Keratinocyte (primary cell): ENCODE data around the gene DNAJB5. TPM values are rescaled to one million over a fixed set of nuclear protein-coding genes. Genes with fewer than 3 reads are reported as not detected.
"Not testable (repeated sequence)": the region's sequence is repeated elsewhere in the genome, so short reads cannot be mapped to it uniquely, and the experiment has no call there.

ENCODE experiments used
- DNase-seq: peaks from one replicate; pipeline ENCODE4 v3.0.0-alpha.2; 2011; ENCODE audit warnings: low read depth, missing footprints, low spot score
- FAIRE-seq: peaks from 2 replicates; lab custom pipeline; 2011; peaks lifted over from hg19 to GRCh38; lab: Jason Lieb, UNC
- H2AFZ ChIP-seq: 2 replicates; pipeline ENCODE4 v1.6.0; 2012; ENCODE audit warnings: low read length, control low read depth, inconsistent platforms; ENCODE audit not compliant: control insufficient read depth
- H3K27ac ChIP-seq: 2 replicates; pipeline ENCODE4 v1.5.1; 2011; ENCODE audit warnings: low read length; ENCODE audit not compliant: control insufficient read depth, insufficient read depth
- H3K27me3 ChIP-seq: 3 replicates; pipeline ENCODE4 v1.6.0; 2011; ENCODE audit warnings: low read length; ENCODE audit not compliant: control insufficient read depth, insufficient read depth; ENCODE audit errors: extremely low read depth
- H3K36me3 ChIP-seq, 2 experiments: 2 replicates in 1 of 2; 3 replicates in 1 of 2; pipeline ENCODE4 v1.5.1; 2011; ENCODE audit warnings: low read length in 2 of 2, mild to moderate bottlenecking in 1 of 2; ENCODE audit not compliant: control insufficient read depth in 2 of 2, insufficient read depth in 2 of 2; ENCODE audit errors: extremely low read depth in 1 of 2
- H3K4me1 ChIP-seq: 3 replicates; pipeline ENCODE4 v1.5.1; 2011; ENCODE audit warnings: low read length; ENCODE audit not compliant: control insufficient read depth, insufficient read depth; ENCODE audit errors: extremely low read depth
- H3K4me2 ChIP-seq: 3 replicates; pipeline ENCODE4 v1.6.0; 2011; ENCODE audit warnings: low read depth, low read length; ENCODE audit not compliant: control insufficient read depth, insufficient read depth; ENCODE audit errors: extremely low read depth
- H3K4me3 ChIP-seq, 3 experiments: fragments of 200-600 bp in 1 of 3; sonication (generic) in 1 of 3; 2 replicates in 2 of 3; 3 replicates in 1 of 3; pipeline ENCODE4 v1.5.1; 2011 to 2016; ENCODE audit warnings: low read length in 3 of 3, mild to moderate bottlenecking in 3 of 3, control low read depth in 2 of 3, inconsistent platforms in 1 of 3, low read depth in 1 of 3, mixed read lengths in 1 of 3, mixed run types in 1 of 3, moderate library complexity in 1 of 3; ENCODE audit not compliant: control insufficient read depth in 2 of 3, insufficient read depth in 2 of 3; ENCODE audit errors: extremely low read depth in 1 of 3
- H3K79me2 ChIP-seq: 2 replicates; pipeline ENCODE4 v1.6.0; 2012; ENCODE audit warnings: low read length; ENCODE audit not compliant: control insufficient read depth, insufficient read depth
- H3K9ac ChIP-seq: 3 replicates; pipeline ENCODE4 v1.6.0; 2011; ENCODE audit warnings: low read length; ENCODE audit not compliant: control insufficient read depth, insufficient read depth; ENCODE audit errors: extremely low read depth
- H3K9me1 ChIP-seq: 3 replicates; pipeline ENCODE4 v1.6.0; 2011; ENCODE audit warnings: low read length; ENCODE audit not compliant: control insufficient read depth, insufficient read depth; ENCODE audit errors: extremely low read depth
- H3K9me3 ChIP-seq: 2 replicates; pipeline ENCODE4 v1.5.1; 2012; ENCODE audit warnings: low read depth, low read length; ENCODE audit not compliant: control insufficient read depth
- H4K20me1 ChIP-seq: 3 replicates; pipeline ENCODE4 v1.6.0; 2011; ENCODE audit warnings: low read length; ENCODE audit not compliant: control insufficient read depth, insufficient read depth; ENCODE audit errors: extremely low read depth
- CTCF ChIP-seq, 3 experiments: IDR thresholded peaks in 1 of 3; conservative IDR thresholded peaks in 1 of 3; optimal IDR thresholded peaks in 1 of 3; 2 replicates in 2 of 3; 3 replicates in 1 of 3; pipeline versions ENCODE3 to v1.5.1; 2011; ENCODE audit warnings: low read length in 3 of 3, mild to moderate bottlenecking in 3 of 3, moderate library complexity in 2 of 3, control low read depth in 1 of 3, inconsistent platforms in 1 of 3; ENCODE audit not compliant: insufficient read depth in 2 of 3; ENCODE audit errors: extremely low read depth in 1 of 3
- EZH2 ChIP-seq: IDR thresholded peaks from one replicate; pipeline ENCODE4 v1.6.1; 2012; ENCODE audit warnings: inconsistent platforms, mild to moderate bottlenecking, low read length, moderate library complexity
- dilution Hi-C: fragments of 300-500 bp; cut with MboI; formaldehyde crosslinking; loops from one replicate; pipeline ENCODE4 v1.7.0; 2020; ENCODE audit warnings: low sequenced_read_pairs; ENCODE audit not compliant: extremely low pct_ligation_motif_present
- polyA plus RNA-seq, 5 experiments: library from polyadenylated mRNA; depleted of rRNA in 3 of 5; stranded (reverse) in 3 of 5; stranded (forward) in 1 of 5; unstranded in 1 of 5; fragments of >200 nt; gene quantifications; 1 replicate in 1 of 5; 2 replicates in 3 of 5; 3 replicates in 1 of 5; pipeline versions ENCODE4 v1.2.1 to v1.2.3, GENCODE V29; 2011 to 2012; ENCODE audit warnings: missing spikeins in 2 of 5, low read depth in 1 of 5, low replicate concordance in 1 of 5

The DNAJB5 gene
- polyA plus RNA-seq, 1 donor (not counting 4 experiments of a cell fraction or from before 2014, with no cell fraction given): 2.4 TPM

GRCh38 chr9:35001803-35002502 is 12.4 kb downstream of the DNAJB5 start:
- peaks cover 1 to 3% of the 10 kb centered on the region in 2 experiments for H3K36me3 ChIP-seq
- H3K79me2 ChIP-seq: no peaks in the 10 kb centered on the region
- dilution Hi-C loops: no loop called here
- H3K9ac ChIP-seq: no peak overlapping the region
- peak overlapping the region; percentile 83 for H3K4me2 ChIP-seq
- H4K20me1 ChIP-seq: no peaks in the 10 kb centered on the region
- H3K9me1 ChIP-seq: no peaks in the 10 kb centered on the region
- DNase-seq (no peak), FAIRE-seq (peak; percentile 81)
- H3K4me1 ChIP-seq: peaks cover 25% of the 10 kb centered on the region
- H3K27ac ChIP-seq: peak overlapping the region; percentile 69
- H2AFZ ChIP-seq: no peak overlapping the region
- H3K27me3 ChIP-seq: no peaks in the 10 kb centered on the region
- no peaks in the 10 kb centered on the region for H3K9me3 ChIP-seq
- TF ChIP-seq CTCF (optimal IDR thresholded peaks at IDR 0.05 in 1 of 3, IDR thresholded peaks at IDR 0.05 in 1 of 3, conservative IDR thresholded peaks at IDR 0.05 in 1 of 3; ENCODE audit: extremely low read depth in 1 of 3, insufficient read depth in 2 of 3, low read length in 3 of 3) (no peak), EZH2 (no peak)
- H3K4me3 ChIP-seq: no peak overlapping the region

GRCh38 chr9:35002623-35003022 is 13.1 kb downstream of the DNAJB5 start:
- no peaks in the 10 kb centered on the region for H3K27me3 ChIP-seq
- DNase-seq: no peak
- no peak overlapping the region for H3K27ac ChIP-seq
- no peaks in the 10 kb centered on the region for H3K79me2 ChIP-seq
- H2AFZ ChIP-seq: no peak overlapping the region
- H3K36me3 ChIP-seq: no peaks in the 10 kb centered on the region
- H3K4me2 ChIP-seq: no peak overlapping the region
- H3K4me1 ChIP-seq: peaks cover 25% of the 10 kb centered on the region
- FAIRE-seq: no peak
- no peak overlapping the region for H3K9ac ChIP-seq
- no peaks in the 10 kb centered on the region for H3K9me3 ChIP-seq
- dilution Hi-C loops: no loop called here
- H3K4me3 ChIP-seq: no peak overlapping the region
- H4K20me1 ChIP-seq: no peaks in the 10 kb centered on the region
- no peak for TF ChIP-seq CTCF (optimal IDR thresholded peaks at IDR 0.05 in 1 of 3, IDR thresholded peaks at IDR 0.05 in 1 of 3, conservative IDR thresholded peaks at IDR 0.05 in 1 of 3; ENCODE audit: extremely low read depth in 1 of 3, insufficient read depth in 2 of 3, low read length in 3 of 3)
- TF ChIP-seq EZH2: no peak
- no peaks in the 10 kb centered on the region for H3K9me1 ChIP-seq

- FAIRE-seq, H3K36me3 ChIP-seq, H3K79me2 ChIP-seq, H3K4me3 ChIP-seq, H4K20me1 ChIP-seq, H3K9me3 ChIP-seq, H3K27me3 ChIP-seq, H3K9ac ChIP-seq, DNase-seq, H3K9me1 ChIP-seq, H3K27ac ChIP-seq, H2AFZ ChIP-seq, H3K4me2 ChIP-seq, dilution Hi-C loops: not testable (repeated sequence)
- H3K4me1 ChIP-seq: peaks cover 25% of the 10 kb centered on the region
Observed at GRCh38 chr9:35004299-35004698, 14.8 kb downstream of the DNAJB5 start.
